ENCODE measurements around the gene ZNF836. TPM values are rescaled to one million over a fixed set of nuclear protein-coding genes. Genes with fewer than 3 reads are reported as not detected.

The ZNF836 gene
- total and polyA plus RNA-seq, 2 of the 13 experiments (the other 11 are each of a cell fraction or from before 2014, with no cell fraction given): 1.6 to 5.3 TPM

GRCh38 chr19:52198678-52199077, 27.3 kb upstream of the ZNF836 start:
- no peak for DNase-seq (ENCODE audit: low spot score)
- Histone ChIP-seq H4K20me1 (ENCODE audit: insufficient read depth, low read length) (peaks cover 3% of the 10 kb centered on the region), H2AFZ (ENCODE audit: low read length) (no peak overlapping the region), H3K4me1 (ENCODE audit: insufficient read depth, low read length) (peaks cover 5% of the 10 kb centered on the region; the same call in 1 of the 2 replicates), H3K4me2 (ENCODE audit: low read depth, low read length) (no peak overlapping the region), H3K9me3 (ENCODE audit: low read length) (no peaks in the 10 kb centered on the region), H3K9ac (ENCODE audit: insufficient read depth, low read depth, low read length) (no peak overlapping the region), H3K27me3 (ENCODE audit: control insufficient read depth in 1 of 2, insufficient read depth in 2 of 2, low read length in 2 of 2) (no peaks in the 10 kb centered on the region), H3K27ac (ENCODE audit: extremely low read length, insufficient read depth, low read length) (no peak overlapping the region), H3K36me3 (replicated peaks in 1 of 2; ENCODE audit: control insufficient read depth in 1 of 2, insufficient read depth in 2 of 2, low read length in 2 of 2) (peaks cover 24 to 86% of the 10 kb centered on the region in 2 experiments), H3K4me3 (replicated peaks in 1 of 3; ENCODE audit: insufficient read depth in 1 of 3, low read depth in 2 of 3, low read length in 3 of 3) (no peak overlapping the region), H3K79me2 (ENCODE audit: insufficient read depth, low read length) (peaks cover 67% of the 10 kb centered on the region)
- POLR2A ChIA-PET: interaction anchor here (2.2 kb wide), 1 partner anchor 9 kb away, joined by 10 read pairs; the partner anchor contains the start of gene PPP2R1A
- 100% methylated on average over 3 of the region's 3 CpGs for WGBS (ENCODE audit: low lambda C conversion rate)
- BruUV-seq (replicated peaks): no TSS peak
- intact Hi-C loops (cut with micrococcal nuclease; ENCODE audit: unreplicated experiment): no loop called here
- no peak for FAIRE-seq
- CTCF ChIA-PET (ENCODE audit: low intra/inter-chr PET ratio, low total read pairs): no interaction called here
- TF ChIP-seq ZNF329 (CRISPR knock-in tag; IDR thresholded peaks at IDR 0.05; ENCODE audit: low read depth) (no peak), ZSCAN29 (CRISPR knock-in tag; conservative IDR thresholded peaks at IDR 0.05) (no peak), SMAD1 (CRISPR knock-in tag; IDR thresholded peaks at IDR 0.05; ENCODE audit: borderline replicate concordance, low read depth) (no peak), SRSF4 (IDR thresholded peaks at IDR 0.05; ENCODE audit: low read depth, low read length, poor library complexity, severe bottlenecking) (no peak), MED13 (CRISPR knock-in tag; IDR thresholded peaks at IDR 0.05) (no peak), CREM (IDR thresholded peaks at IDR 0.05) (no peak), CREM (CRISPR knock-in tag; IDR thresholded peaks at IDR 0.05) (no peak), BCL3 (CRISPR knock-in tag; IDR thresholded peaks at IDR 0.05) (no peak), ZNF557 (CRISPR knock-in tag; IDR thresholded peaks at IDR 0.05) (no peak), ZBTB42 (CRISPR knock-in tag; IDR thresholded peaks at IDR 0.05) (no peak), ZNF430 (CRISPR knock-in tag; IDR thresholded peaks at IDR 0.05) (no peak), HOXD1 (CRISPR knock-in tag; IDR thresholded peaks at IDR 0.05) (no peak), POLR2G (IDR thresholded peaks at IDR 0.05; ENCODE audit: low read depth, low read length) (no peak), ZNF768 (CRISPR knock-in tag; IDR thresholded peaks at IDR 0.05) (no peak), ZFP41 (CRISPR knock-in tag; IDR thresholded peaks at IDR 0.05; ENCODE audit: borderline replicate concordance) (no peak), SAFB2 (CRISPR knock-in tag; IDR thresholded peaks at IDR 0.05; ENCODE audit: borderline replicate concordance, low read depth) (no peak)
- TF ChIP-seq, protein P1, sequence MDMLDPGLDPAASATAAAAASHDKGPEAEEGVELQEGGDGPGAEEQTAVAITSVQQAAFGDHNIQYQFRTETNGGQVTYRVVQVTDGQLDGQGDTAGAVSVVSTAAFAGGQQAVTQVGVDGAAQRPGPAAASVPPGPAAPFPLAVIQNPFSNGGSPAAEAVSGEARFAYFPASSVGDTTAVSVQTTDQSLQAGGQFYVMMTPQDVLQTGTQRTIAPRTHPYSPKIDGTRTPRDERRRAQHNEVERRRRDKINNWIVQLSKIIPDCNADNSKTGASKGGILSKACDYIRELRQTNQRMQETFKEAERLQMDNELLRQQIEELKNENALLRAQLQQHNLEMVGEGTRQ (IDR thresholded peaks at IDR 0.05; ENCODE audit: low read depth, low read length): no peak
- TF ChIP-seq, protein P1 (CRISPR knock-in tag; IDR thresholded peaks at IDR 0.05; ENCODE audit: borderline replicate concordance): no peak
- ATAC-seq: no peak
- in situ Hi-C loops (cut with HindIII; ENCODE audit: extremely low pct_ligation_motif_present, low pct_unique_long_range_greater_than_20kb): no loop called here

Measured in HepG2 (cell line).